GM18951 (cell line): ENCODE data around the gene LECT2.

ENCODE experiments used
- POLR2A ChIP-seq: IDR thresholded peaks from 4 replicates; pipeline ENCODE4 v1.6.1; 2011; ENCODE audit warnings: mild to moderate bottlenecking; ENCODE audit not compliant: insufficient read length, insufficient read depth; ENCODE audit errors: extremely low read depth
- in situ Hi-C: fragments of 300-500 bp; cut with MboI; formaldehyde crosslinking; loops from one replicate; pipeline ENCODE4 v1.12.0; 2022; ENCODE audit warnings: low sequenced_read_pairs, mixed read lengths, inconsistent platforms; ENCODE audit not compliant: unreplicated experiment

Gene LECT2

GRCh38 chr5:135990528-135991255, 35.9 kb upstream of the LECT2 start:
- TF ChIP-seq POLR2A = no peak
- in situ Hi-C loops = no loop called here

DNA sequence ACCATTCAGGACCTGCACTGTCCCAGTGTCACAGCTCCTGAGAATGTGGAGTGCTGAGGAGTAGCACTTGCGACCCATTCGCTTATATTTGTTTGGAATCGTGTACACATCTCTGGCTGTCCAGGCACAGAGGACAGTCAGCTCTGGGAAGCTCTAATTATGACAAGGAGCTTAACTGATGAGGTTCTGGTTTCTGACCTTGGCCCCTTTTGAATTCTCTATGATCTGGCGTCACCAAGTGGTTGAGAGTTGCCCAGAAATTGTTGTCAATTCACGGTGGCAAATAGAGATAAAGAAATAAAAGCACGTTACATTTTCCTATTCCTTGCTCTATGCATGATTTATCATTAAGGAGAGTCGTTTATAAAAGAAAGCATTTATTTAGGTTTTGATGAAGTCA, 34.9 kb upstream of the LECT2 start:
- no peak for TF ChIP-seq POLR2A
- in situ Hi-C loops = no loop called here

- TF ChIP-seq POLR2A = no peak
- in situ Hi-C loops = no loop called here
Observed at GRCh38 chr5:135988546-135988945, 33.8 kb upstream of the LECT2 start.

- in situ Hi-C loops = no loop called here
Observed at GRCh38 chr5:135986891-135987401, 32.2 kb upstream of the LECT2 start.

DNA sequence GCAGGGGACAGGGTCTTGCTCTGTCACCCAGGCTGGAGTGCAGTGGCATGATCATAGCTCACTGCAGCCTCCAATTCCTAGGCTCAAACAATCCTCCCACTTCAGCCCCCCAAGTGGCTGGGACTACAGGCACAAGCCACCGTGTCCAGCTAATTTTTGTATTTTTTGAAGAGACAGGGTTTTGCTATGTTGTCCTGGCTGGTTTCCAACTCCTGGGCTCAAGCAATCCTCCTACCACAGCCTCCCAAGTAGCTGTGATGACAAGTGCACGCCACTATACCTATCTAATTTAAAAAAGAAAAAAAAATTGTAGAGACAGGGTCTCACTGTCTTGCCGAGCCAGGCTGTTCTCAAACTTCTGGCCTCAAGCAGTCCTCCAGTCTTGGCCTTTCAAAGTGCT, 31.6 kb upstream of the LECT2 start:
- no peak for TF ChIP-seq POLR2A
- in situ Hi-C loops = no loop called here

More at GRCh38 chr5:135986891-135987401, 32.2 kb upstream of the LECT2 start:
- TF ChIP-seq POLR2A = no peak

DNA sequence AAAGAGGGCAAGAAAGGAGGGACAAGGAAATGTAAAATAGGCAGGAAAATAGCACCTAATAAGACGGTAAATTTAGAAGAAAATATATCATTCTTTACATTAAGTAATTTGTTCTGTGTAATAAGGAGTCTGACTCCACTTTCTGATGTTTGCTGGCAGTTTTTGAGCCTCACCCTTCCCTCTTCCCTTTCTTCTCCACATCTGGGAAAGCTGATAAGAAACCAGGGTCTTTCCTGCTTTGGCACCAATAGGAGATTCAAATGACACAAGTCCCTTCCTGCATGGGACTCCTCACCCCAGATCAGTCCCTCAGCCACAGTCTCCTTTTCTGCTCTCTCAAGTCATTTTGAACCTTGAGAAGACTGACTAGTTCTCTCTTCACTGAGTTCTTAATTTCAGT, 31.2 kb upstream of the LECT2 start:
- in situ Hi-C loops = no loop called here

GRCh38 chr5:135980620-135981019, 25.8 kb upstream of the LECT2 start:
- in situ Hi-C loops = no loop called here

More for the DNA sequence above, 31.2 kb upstream of the LECT2 start:
- no peak for TF ChIP-seq POLR2A

DNA sequence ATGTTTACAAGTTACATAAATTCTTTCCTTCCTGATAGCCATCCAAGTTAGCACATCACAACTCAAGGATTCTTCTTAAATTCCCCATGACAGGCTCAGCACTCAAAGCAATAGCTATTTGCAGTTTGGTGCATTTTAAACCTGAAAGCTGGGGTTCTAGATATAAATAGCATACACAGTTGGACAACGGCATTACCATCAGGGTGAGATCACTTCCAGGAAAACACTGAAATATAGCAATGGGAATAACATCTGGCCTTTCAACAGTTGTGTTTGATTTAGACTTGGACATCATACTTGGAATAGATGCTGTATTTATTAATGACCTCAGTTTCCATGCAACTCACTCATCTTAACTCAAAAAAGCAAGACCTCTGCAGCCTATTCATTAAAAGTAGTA, 24.7 kb upstream of the LECT2 start:
- no peak for TF ChIP-seq POLR2A
- in situ Hi-C loops = no loop called here

More at GRCh38 chr5:135980620-135981019, 25.8 kb upstream of the LECT2 start:
- TF ChIP-seq POLR2A = no peak

GRCh38 chr5:135978993-135979392, 24.2 kb upstream of the LECT2 start:
- TF ChIP-seq POLR2A = no peak
- in situ Hi-C loops = no loop called here

DNA sequence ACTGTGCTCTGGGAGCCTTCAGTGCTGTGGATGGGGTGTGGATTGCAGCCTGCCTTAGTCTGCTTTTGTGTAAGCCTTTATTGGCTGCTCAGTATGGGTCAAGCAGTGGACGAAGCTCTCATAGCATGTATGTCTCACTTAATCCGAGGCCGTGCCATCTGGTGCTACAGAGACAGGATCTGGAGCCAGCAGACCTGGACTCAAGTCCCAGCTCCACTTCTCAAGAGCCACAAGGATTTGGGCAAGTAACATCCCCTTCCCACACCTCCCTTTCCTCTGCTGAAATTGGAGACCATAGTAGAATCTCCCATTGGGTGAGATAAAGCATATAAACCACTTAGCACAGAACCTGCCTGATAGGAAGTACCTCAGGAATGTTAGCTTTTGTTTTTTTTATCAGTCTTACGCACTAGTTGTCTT, 23.4 kb upstream of the LECT2 start:
- in situ Hi-C loops = no loop called here
- no peak for TF ChIP-seq POLR2A

DNA sequence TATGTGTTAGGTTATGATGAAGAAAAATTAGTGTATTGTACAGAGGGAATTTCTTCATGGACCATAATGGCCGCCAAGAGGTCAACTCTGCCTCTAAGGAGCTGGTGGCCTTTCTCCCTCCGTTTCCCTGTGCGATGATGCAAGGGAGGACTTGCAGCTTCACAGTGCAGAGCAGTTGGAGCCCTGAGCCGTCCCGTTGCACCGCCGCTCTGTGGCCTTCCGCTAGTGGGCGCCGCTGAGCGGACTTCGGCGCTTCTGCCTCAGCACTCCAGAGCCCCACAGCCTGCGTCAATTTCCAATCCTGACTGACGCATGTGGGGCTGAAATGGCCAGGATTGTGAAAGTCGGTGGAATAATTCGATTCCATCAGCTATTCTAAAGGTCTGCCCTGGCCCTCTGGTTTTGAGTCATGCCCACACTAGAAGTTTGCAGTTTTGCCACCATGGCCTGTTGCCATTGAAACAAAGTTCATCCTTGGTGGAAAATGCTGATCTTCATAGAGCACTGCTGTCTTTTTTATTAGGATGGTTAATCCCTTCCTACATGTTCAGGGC, 22.7 kb upstream of the LECT2 start:
- TF ChIP-seq POLR2A = no peak

GRCh38 chr5:135976216-135976615, 21.4 kb upstream of the LECT2 start:
- TF ChIP-seq POLR2A = no peak
- in situ Hi-C loops = no loop called here

More for the DNA sequence above, 22.7 kb upstream of the LECT2 start:
- in situ Hi-C loops = no loop called here

DNA sequence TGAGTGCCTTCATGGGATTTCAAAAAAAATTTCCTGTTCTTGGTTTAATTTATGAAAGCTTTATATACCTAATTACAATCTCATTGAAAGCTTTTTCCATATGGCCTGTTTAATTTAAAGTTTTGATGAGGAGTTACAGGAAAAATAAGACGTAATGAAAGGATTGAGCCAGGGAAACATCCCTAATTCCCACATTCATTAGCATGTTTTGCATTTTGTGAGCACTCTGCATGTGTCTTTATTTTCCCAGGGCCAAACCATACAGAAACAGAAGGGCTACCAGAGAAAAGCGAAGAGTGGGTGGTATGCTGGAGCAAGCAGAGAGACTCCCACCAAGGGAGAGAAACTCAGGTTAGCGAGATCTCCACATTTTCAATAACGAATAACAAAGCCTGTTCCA, 20.3 kb upstream of the LECT2 start:
- in situ Hi-C loops = no loop called here
- TF ChIP-seq POLR2A = no peak

DNA sequence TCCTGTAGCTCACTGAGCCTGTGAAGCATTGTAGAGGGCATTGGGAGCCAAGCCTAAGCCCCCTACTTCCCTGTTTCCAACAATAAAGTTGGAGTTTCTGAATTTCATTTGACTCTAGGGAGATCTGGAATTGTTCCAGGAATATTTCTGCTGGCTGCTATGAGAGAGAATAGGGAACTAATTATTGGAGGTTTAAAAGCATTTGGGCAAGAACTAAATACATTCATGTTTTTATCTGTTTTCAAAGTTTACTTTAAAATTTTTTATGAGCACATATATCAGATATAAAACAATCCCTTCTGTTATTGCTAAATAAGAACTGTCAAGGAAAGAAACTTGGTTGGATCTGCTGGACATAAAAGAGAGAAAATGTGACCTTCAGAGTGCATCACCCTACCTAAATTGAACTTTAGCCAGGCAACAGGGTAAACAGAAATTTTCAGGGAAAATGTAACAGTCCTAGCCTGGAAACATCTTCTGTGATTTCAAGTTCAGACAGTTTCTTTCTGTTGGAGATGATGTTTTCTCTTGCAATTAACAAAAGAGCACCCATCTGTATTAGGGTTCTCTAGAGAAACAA, 19.3 kb upstream of the LECT2 start:
- no peak for TF ChIP-seq POLR2A
- in situ Hi-C loops = no loop called here

GRCh38 chr5:135973323-135974020, 18.7 kb upstream of the LECT2 start:
- no peak for TF ChIP-seq POLR2A
- in situ Hi-C loops = no loop called here
